Neuronal stem cell (in vitro differentiated cells): ENCODE measurements around the gene SSBP3.
"Not testable (repeated sequence)": the region's sequence is repeated elsewhere in the genome, so short reads cannot be mapped to it uniquely, and the experiment has no call there.

Experiments
- DNase-seq: peaks from one replicate; pipeline ENCODE4 v3.0.0-alpha.2; 2013; ENCODE audit warnings: low spot score
- H2AFZ ChIP-seq: one replicate; pipeline ENCODE4 v1.6.1; 2013; ENCODE audit warnings: mild to moderate bottlenecking, low read length, inconsistent platforms
- H2AK5ac ChIP-seq: 2 replicates; pipeline ENCODE4 v1.6.1; 2013; ENCODE audit warnings: low read depth, mild to moderate bottlenecking, inconsistent platforms, low read length, moderate library complexity, mixed read lengths
- H2BK120ac ChIP-seq: 2 replicates; pipeline ENCODE4 v1.6.1; 2013; ENCODE audit warnings: low read depth, mild to moderate bottlenecking, inconsistent platforms, low read length, moderate library complexity, mixed read lengths
- H2BK12ac ChIP-seq: one replicate; pipeline ENCODE4 v1.6.1; 2013; ENCODE audit warnings: low read length, inconsistent platforms
- H2BK15ac ChIP-seq: 2 replicates; pipeline ENCODE4 v1.6.1; 2013; ENCODE audit warnings: mild to moderate bottlenecking, low read length, inconsistent platforms, mixed read lengths
- H2BK5ac ChIP-seq: one replicate; pipeline ENCODE4 v1.6.1; 2013; ENCODE audit warnings: inconsistent platforms, mild to moderate bottlenecking, low read length, moderate library complexity
- H3K14ac ChIP-seq: one replicate; pipeline ENCODE4 v1.6.1; 2013; ENCODE audit warnings: low read length, inconsistent platforms
- H3K18ac ChIP-seq: 2 replicates; pipeline ENCODE4 v1.6.1; 2013; ENCODE audit warnings: low read length, inconsistent platforms
- H3K23ac ChIP-seq: 2 replicates; pipeline ENCODE4 v1.6.1; 2013; ENCODE audit warnings: low read depth, mild to moderate bottlenecking, mixed read lengths, low read length, inconsistent platforms; ENCODE audit not compliant: poor library complexity
- H3K27ac ChIP-seq: replicated peaks from 3 replicates; pipeline ENCODE4 v1.5.1; 2013; ENCODE audit warnings: low read length, inconsistent platforms
- H3K27me3 ChIP-seq, 3 experiments: 2 replicates each; pipeline ENCODE4 v1.6.1; 2013; ENCODE audit warnings: low read length in 3 of 3, mild to moderate bottlenecking in 2 of 3, inconsistent platforms in 1 of 3, low read depth in 1 of 3, mixed read lengths in 1 of 3, moderate library complexity in 1 of 3; ENCODE audit not compliant: control insufficient read depth in 3 of 3, insufficient read depth in 3 of 3
- H3K36me3 ChIP-seq, 2 donors: replicated peaks in 1 of 2; 2 replicates each; pipeline ENCODE4 v1.6.1; 2013; ENCODE audit warnings: low read length in 2 of 2; ENCODE audit not compliant: control insufficient read depth in 2 of 2, insufficient read depth in 2 of 2
- H3K4ac ChIP-seq: 2 replicates; pipeline ENCODE4 v1.6.1; 2013; ENCODE audit warnings: inconsistent platforms, mild to moderate bottlenecking, low read length, moderate library complexity
- H3K4me1 ChIP-seq, 2 donors: 1 replicate in 1 of 2; 2 replicates in 1 of 2; pipeline ENCODE4 v1.6.1; 2013; ENCODE audit warnings: low read length in 2 of 2, low read depth in 1 of 2; ENCODE audit not compliant: control insufficient read depth in 2 of 2, insufficient read depth in 1 of 2
- H3K4me2 ChIP-seq: one replicate; pipeline ENCODE4 v1.6.1; 2013; ENCODE audit warnings: mild to moderate bottlenecking, low read length, inconsistent platforms; ENCODE audit not compliant: insufficient read depth, poor library complexity, severe bottlenecking
- H3K4me3 ChIP-seq, 2 donors: 2 replicates each; pipeline ENCODE4 v1.5.1; 2013; ENCODE audit warnings: low read length in 2 of 2, mild to moderate bottlenecking in 2 of 2, inconsistent platforms in 1 of 2, moderate library complexity in 1 of 2
- H3K79me1 ChIP-seq: one replicate; pipeline ENCODE4 v1.6.1; 2013; ENCODE audit warnings: low read depth, mild to moderate bottlenecking, inconsistent platforms, low read length, moderate library complexity
- H3K9ac ChIP-seq: one replicate; pipeline ENCODE4 v1.6.1; 2013; ENCODE audit warnings: mild to moderate bottlenecking, low read depth, low read length, inconsistent platforms; ENCODE audit not compliant: poor library complexity
- H3K9me3 ChIP-seq, 2 donors: replicated peaks in 1 of 2; 2 replicates each; pipeline versions ENCODE3 to v1.6.1; 2013; ENCODE audit warnings: low read length in 2 of 2, mild to moderate bottlenecking in 2 of 2, inconsistent platforms in 1 of 2, low read depth in 1 of 2, mixed read lengths in 1 of 2, moderate library complexity in 1 of 2; ENCODE audit not compliant: control insufficient read depth in 2 of 2, insufficient read depth in 1 of 2
- H4K8ac ChIP-seq: one replicate; pipeline ENCODE4 v1.6.1; 2013; ENCODE audit warnings: low read depth, mild to moderate bottlenecking, inconsistent platforms, low read length, moderate library complexity
- H4K91ac ChIP-seq: one replicate; pipeline ENCODE4 v1.6.1; 2013; ENCODE audit warnings: low read length, low read depth, mild to moderate bottlenecking, inconsistent platforms; ENCODE audit not compliant: poor library complexity
- WGBS, 2 donors: extraction: QIAGEN DNeasy Blood & Tissue Kit; methylation state at CpG; one replicate each; pipeline ENCODE4 v1.1.7; 2013; ENCODE audit warnings: missing lambda C conversion rate in 2 of 2, mixed read lengths in 1 of 2; ENCODE audit not compliant: insufficient read length in 2 of 2, insufficient replicate concordance in 1 of 2; ENCODE audit errors: extremely low coverage in 2 of 2; 5-methylcytosine and 5-hydroxymethylcytosine counted together

The SSBP3 gene

DNA sequence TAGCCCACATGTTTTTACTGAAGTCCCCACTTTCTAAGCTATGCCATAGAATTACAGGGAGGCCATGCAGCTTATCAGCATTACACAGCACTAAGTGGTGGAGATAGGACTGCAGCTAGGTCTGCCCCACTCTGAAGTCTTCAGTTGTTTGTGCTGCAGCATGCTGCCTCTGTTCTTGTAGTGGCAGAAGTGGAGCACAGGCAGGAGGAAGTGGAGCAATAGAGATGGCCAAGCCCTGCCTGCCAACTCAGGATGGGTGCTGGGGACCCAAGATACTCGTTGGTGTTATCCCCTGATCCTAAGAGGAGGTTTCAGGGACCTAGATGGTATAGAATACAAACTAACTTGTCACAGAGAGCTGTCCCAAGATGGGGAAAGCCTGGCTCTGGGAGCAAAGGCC lies 193.3 kb downstream of the SSBP3 start:
- Histone ChIP-seq H3K23ac (no peak overlapping the region), H3K4me3 (no peak overlapping the region), H4K91ac (no peak overlapping the region), H3K4me2 (no peak overlapping the region), H2BK15ac (no peak overlapping the region), H2BK5ac (no peak overlapping the region), H3K27ac (no peak overlapping the region), H2BK12ac (no peak overlapping the region), H3K18ac (no peak overlapping the region), H3K36me3 (peaks cover 70 to 98% of the 10 kb centered on the region in 2 donors), H3K27me3 (no peaks in the 10 kb centered on the region), H4K8ac (no peak overlapping the region), H3K79me1 (no peaks in the 10 kb centered on the region), H2AFZ (no peak overlapping the region), H3K14ac (no peak overlapping the region), H3K9ac (no peak overlapping the region), H3K4me1 (no peaks in the 10 kb centered on the region), H3K9me3 (no peaks in the 10 kb centered on the region), H2BK120ac (no peak overlapping the region), H3K4ac (no peak overlapping the region), H2AK5ac (no peak overlapping the region)
- WGBS, 2 donors = no CpG with 5 or more reads among the region's 1 CpG
- no peak for DNase-seq

DNA sequence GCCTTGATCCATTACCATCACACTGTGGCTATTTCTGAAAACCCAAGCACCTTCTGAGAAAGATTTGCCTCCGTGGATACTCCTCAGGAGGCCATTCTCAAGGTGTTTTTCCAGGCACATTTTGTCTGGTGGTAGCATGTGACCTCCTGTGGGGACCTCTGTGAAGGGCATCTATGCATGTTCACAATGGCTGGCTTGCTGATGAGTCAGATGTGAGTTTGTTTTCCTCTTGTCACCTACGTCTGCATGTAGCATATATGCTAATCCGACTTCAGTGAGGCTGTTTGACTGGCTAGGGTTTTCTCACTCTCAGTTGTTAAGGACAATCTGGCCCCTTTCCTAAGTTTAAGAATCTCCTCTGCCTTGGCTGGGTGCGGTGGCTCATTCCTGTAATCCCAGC lies 198.3 kb downstream of the SSBP3 start:
- H3K27me3 ChIP-seq, H3K79me1 ChIP-seq, H3K27ac ChIP-seq, H3K4ac ChIP-seq, H3K4me1 ChIP-seq, H3K14ac ChIP-seq, H4K8ac ChIP-seq, H3K23ac ChIP-seq, H3K9me3 ChIP-seq, H3K4me3 ChIP-seq, H3K18ac ChIP-seq, H2BK15ac ChIP-seq, H2AFZ ChIP-seq, DNase-seq, H3K9ac ChIP-seq, H2AK5ac ChIP-seq, H3K4me2 ChIP-seq, H2BK12ac ChIP-seq, H2BK120ac ChIP-seq, H2BK5ac ChIP-seq, H4K91ac ChIP-seq: not testable (repeated sequence)
- H3K36me3 ChIP-seq = peaks cover 50 to 90% of the 10 kb centered on the region in 2 donors
- WGBS, 2 donors = no CpG with 5 or more reads among the region's 4 CpGs

- Histone ChIP-seq H3K36me3 (peaks cover 44 to 90% of the 10 kb centered on the region in 2 donors), H2AFZ (no peak overlapping the region)
Observed at GRCh38 chr1:54207287-54207686, 198.9 kb downstream of the SSBP3 start.

DNA sequence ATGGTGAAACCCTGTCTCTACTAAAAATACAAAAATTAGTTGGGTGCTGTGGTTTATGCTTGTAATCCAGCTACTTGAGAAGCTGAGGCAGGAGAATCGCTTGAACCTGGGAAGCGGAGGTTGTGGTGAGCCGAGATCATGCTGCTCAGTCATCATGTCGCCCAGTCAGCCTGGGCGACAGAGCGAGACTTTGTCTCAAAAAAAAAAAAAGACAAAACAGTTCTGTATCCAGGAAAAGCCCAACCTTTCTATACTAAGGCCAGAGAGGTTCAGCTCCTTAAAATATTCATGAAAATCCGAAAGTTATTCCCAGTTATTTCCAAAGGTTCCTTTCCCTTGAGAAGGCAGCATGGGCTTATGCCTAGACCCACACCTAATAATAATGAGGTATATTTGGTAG lies 202.0 kb downstream of the SSBP3 start:
- no peak overlapping the region for H4K91ac ChIP-seq
- no peak overlapping the region for H3K18ac ChIP-seq
- no peak overlapping the region for H3K4ac ChIP-seq
- peaks cover 5% of the 10 kb centered on the region for H3K79me1 ChIP-seq
- WGBS, 2 donors = no CpG with 5 or more reads among the region's 7 CpGs
- no peak overlapping the region for H3K23ac ChIP-seq
- H2AK5ac ChIP-seq = no peak overlapping the region
- H3K27me3 ChIP-seq = no peaks in the 10 kb centered on the region
- no peak overlapping the region for H2BK12ac ChIP-seq
- H3K9ac ChIP-seq = no peak overlapping the region
- H3K27ac ChIP-seq = no peak overlapping the region
- no peaks in the 10 kb centered on the region for H3K9me3 ChIP-seq
- no peak overlapping the region for H4K8ac ChIP-seq
- no peak overlapping the region for H2BK15ac ChIP-seq
- H2BK120ac ChIP-seq = no peak overlapping the region
- DNase-seq = no peak
- H3K4me3 ChIP-seq = no peak overlapping the region
- H3K4me2 ChIP-seq = no peak overlapping the region
- H3K36me3 ChIP-seq = peaks cover 25 to 70% of the 10 kb centered on the region in 2 donors
- H2BK5ac ChIP-seq = no peak overlapping the region
- peaks cover 8 to 12% of the 10 kb centered on the region in 2 donors for H3K4me1 ChIP-seq
- no peak overlapping the region for H3K14ac ChIP-seq
- H2AFZ ChIP-seq = no peak overlapping the region

More at GRCh38 chr1:54207287-54207686, 198.9 kb downstream of the SSBP3 start:
- WGBS, 2 donors = no CpG with 5 or more reads among the region's 1 CpG
- Histone ChIP-seq H3K14ac (no peak overlapping the region), H4K8ac (no peak overlapping the region), H3K18ac (no peak overlapping the region), H3K9ac (no peak overlapping the region), H3K9me3 (no peaks in the 10 kb centered on the region), H4K91ac (no peak overlapping the region), H3K23ac (no peak overlapping the region), H3K27ac (no peak overlapping the region), H3K27me3 (no peaks in the 10 kb centered on the region), H2AK5ac (no peak overlapping the region), H2BK15ac (no peak overlapping the region), H3K4me2 (no peak overlapping the region), H2BK12ac (no peak overlapping the region), H2BK5ac (no peak overlapping the region), H2BK120ac (no peak overlapping the region), H3K4me3 (no peak overlapping the region), H3K4me1 (no peaks in the 10 kb centered on the region), H3K79me1 (no peaks in the 10 kb centered on the region), H3K4ac (no peak overlapping the region)
- no peak for DNase-seq
